ENCODE results near the gene FHAD1.

- TF ChIP-seq, protein P1, sequence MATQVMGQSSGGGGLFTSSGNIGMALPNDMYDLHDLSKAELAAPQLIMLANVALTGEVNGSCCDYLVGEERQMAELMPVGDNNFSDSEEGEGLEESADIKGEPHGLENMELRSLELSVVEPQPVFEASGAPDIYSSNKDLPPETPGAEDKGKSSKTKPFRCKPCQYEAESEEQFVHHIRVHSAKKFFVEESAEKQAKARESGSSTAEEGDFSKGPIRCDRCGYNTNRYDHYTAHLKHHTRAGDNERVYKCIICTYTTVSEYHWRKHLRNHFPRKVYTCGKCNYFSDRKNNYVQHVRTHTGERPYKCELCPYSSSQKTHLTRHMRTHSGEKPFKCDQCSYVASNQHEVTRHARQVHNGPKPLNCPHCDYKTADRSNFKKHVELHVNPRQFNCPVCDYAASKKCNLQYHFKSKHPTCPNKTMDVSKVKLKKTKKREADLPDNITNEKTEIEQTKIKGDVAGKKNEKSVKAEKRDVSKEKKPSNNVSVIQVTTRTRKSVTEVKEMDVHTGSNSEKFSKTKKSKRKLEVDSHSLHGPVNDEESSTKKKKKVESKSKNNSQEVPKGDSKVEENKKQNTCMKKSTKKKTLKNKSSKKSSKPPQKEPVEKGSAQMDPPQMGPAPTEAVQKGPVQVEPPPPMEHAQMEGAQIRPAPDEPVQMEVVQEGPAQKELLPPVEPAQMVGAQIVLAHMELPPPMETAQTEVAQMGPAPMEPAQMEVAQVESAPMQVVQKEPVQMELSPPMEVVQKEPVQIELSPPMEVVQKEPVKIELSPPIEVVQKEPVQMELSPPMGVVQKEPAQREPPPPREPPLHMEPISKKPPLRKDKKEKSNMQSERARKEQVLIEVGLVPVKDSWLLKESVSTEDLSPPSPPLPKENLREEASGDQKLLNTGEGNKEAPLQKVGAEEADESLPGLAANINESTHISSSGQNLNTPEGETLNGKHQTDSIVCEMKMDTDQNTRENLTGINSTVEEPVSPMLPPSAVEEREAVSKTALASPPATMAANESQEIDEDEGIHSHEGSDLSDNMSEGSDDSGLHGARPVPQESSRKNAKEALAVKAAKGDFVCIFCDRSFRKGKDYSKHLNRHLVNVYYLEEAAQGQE (IDR thresholded peaks at IDR 0.05) = no peak
- TF ChIP-seq CTCF (IDR thresholded peaks at IDR 0.05; ENCODE audit: low read depth, low read length, missing input control) = no peak
- no peak for TF ChIP-seq ZBTB33 (IDR thresholded peaks at IDR 0.05)
- TF ChIP-seq YY1 (IDR thresholded peaks at IDR 0.05) = no peak
- no peak for TF ChIP-seq MAX (IDR thresholded peaks at IDR 0.05)
- no peak for TF ChIP-seq ATF3 (IDR thresholded peaks at IDR 0.05)
- TF ChIP-seq TAF1 (conservative IDR thresholded peaks at IDR 0.05) = no peak
- no peak for TF ChIP-seq NR2F2 (IDR thresholded peaks at IDR 0.05)
- TF ChIP-seq GABPA (IDR thresholded peaks at IDR 0.05 in 1 of 2, conservative IDR thresholded peaks at IDR 0.05 in 1 of 2) = no peak
- no peak for TF ChIP-seq RAD21 (IDR thresholded peaks at IDR 0.05)
- no peak for TF ChIP-seq EGR1 (IDR thresholded peaks at IDR 0.05; ENCODE audit: low read depth in 2 of 2)
- no peak for TF ChIP-seq JUND (IDR thresholded peaks at IDR 0.05)
- no peak for TF ChIP-seq SP1 (IDR thresholded peaks at IDR 0.05)
- TF ChIP-seq HNF4A (conservative IDR thresholded peaks at IDR 0.05) = no peak
Measured at GRCh38 chr1:15442119-15442518, 195.1 kb downstream of the FHAD1 start.

All from liver (tissue), 3 donors.